SK-MEL-5 (cell line): ENCODE data around the gene SERINC2. TPM values are rescaled to one million over a fixed set of nuclear protein-coding genes. Genes with fewer than 3 reads are reported as not detected.
"Not testable (repeated sequence)": the region's sequence is repeated elsewhere in the genome, so short reads cannot be mapped to it uniquely, and the experiment has no call there.

ENCODE experiments used
- DNase-seq: peaks from one replicate; pipeline ENCODE4 v3.0.0-alpha.2; 2016; ENCODE audit warnings: low read depth, low spot score
- in situ Hi-C: cut with HindIII; loops from 2 replicates; pipeline ENCODE4 v1.10.0; 2016; ENCODE audit warnings: low sequenced_read_pairs, high pct_unique_total_duplicates, low pct_unique_long_range_greater_than_20kb
- total RNA-seq: library from RNA; depleted of rRNA; stranded (reverse); fragments of >200 nt; shearing (Covaris generic); gene quantifications from 2 replicates; pipeline ENCODE4 v1.2.3, GENCODE V29; 2014

Gene SERINC2
- total RNA-seq, 1 experiment from 2014 or later, result 6.6 TPM

- in situ Hi-C loops, result no loop called here
- DNase-seq, result no peak
Measured at GRCh38 chr1:31423418-31423947, 10.5 kb downstream of the SERINC2 start.

DNA sequence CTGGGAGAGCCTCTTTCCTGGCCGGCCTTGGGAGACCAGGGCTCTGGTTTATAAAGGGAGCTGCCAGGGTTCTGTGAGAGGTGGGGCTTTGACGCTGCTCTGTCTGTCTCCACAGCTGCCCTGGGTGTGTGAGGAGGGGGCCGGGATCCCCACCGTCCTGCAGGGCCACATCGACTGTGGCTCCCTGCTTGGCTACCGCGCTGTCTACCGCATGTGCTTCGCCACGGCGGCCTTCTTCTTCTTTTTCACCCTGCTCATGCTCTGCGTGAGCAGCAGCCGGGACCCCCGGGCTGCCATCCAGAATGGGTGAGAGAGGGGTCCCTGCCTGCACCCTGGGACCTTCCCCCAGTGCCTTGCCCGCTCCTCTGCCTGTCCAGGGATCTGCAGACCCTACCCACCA is 11.6 kb downstream of the SERINC2 start:
- in situ Hi-C loops, result no loop called here
- no peak for DNase-seq

GRCh38 chr1:31425301-31426081 is 12.5 kb downstream of the SERINC2 start:
- no peak for DNase-seq
- in situ Hi-C loops, result no loop called here

GRCh38 chr1:31426249-31426922 is 13.4 kb downstream of the SERINC2 start:
- DNase-seq, result no peak
- in situ Hi-C loops, result no loop called here

- no peak for DNase-seq
- in situ Hi-C loops, result no loop called here
Measured at GRCh38 chr1:31427322-31427721, 14.3 kb downstream of the SERINC2 start.

- DNase-seq, result no peak
- in situ Hi-C loops, result no loop called here
Measured at GRCh38 chr1:31428436-31429221, 15.6 kb downstream of the SERINC2 start.

DNA sequence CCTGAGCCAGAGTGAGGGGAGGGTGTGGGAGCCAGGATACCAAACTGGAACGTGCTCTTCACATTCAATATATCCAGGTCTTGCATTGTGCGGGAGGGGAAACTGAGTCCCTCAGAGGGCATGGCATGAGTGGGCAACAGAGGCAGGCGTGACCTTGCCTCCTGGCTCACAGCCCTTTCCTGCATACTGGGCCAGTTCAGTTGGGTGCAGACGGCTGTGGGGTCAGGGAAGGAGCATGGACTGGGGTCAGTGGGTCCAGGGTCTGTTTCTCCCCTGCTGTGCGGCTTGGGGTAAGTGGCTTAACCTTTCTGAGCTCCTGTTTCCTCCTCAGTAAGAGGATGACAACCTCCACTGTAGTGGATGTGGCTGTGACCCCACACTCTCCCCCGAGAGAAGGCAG is 16.6 kb downstream of the SERINC2 start:
- in situ Hi-C loops, result no loop called here
- DNase-seq, result no peak

GRCh38 chr1:31431351-31432257 is 18.6 kb downstream of the SERINC2 start:
- in situ Hi-C loops, DNase-seq: not testable (repeated sequence)

GRCh38 chr1:31432592-31433395 is 19.8 kb downstream of the SERINC2 start:
- in situ Hi-C loops, result no loop called here

DNA sequence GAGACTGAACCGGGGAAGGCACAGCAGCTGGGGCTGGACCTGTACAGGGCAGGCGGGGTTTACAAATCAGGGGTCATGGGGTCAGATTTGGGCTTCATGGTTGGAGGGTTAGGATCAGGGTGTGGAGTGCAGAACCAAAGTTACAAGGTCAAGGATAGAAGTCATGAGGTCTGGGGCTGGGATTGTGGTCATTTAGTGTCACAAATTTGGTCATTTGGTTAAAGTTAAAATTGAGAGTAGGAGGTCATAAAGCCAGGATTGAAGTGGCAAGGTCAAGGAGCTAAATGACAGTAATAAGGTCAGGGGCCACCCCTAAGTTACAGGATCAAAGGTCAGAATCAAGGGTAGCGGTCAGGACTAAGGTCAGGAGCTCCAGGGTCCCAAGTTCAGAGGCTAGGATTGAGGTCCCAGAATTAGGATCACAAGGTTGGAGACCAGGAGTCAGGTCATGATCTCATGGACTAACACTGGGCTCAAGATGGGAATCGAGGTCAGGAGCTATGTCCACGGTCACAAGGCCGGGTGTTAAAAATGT is 20.4 kb downstream of the SERINC2 start:
- in situ Hi-C loops, result no loop called here
- no peak for DNase-seq

More at GRCh38 chr1:31432592-31433395, 19.8 kb downstream of the SERINC2 start:
- no peak for DNase-seq

DNA sequence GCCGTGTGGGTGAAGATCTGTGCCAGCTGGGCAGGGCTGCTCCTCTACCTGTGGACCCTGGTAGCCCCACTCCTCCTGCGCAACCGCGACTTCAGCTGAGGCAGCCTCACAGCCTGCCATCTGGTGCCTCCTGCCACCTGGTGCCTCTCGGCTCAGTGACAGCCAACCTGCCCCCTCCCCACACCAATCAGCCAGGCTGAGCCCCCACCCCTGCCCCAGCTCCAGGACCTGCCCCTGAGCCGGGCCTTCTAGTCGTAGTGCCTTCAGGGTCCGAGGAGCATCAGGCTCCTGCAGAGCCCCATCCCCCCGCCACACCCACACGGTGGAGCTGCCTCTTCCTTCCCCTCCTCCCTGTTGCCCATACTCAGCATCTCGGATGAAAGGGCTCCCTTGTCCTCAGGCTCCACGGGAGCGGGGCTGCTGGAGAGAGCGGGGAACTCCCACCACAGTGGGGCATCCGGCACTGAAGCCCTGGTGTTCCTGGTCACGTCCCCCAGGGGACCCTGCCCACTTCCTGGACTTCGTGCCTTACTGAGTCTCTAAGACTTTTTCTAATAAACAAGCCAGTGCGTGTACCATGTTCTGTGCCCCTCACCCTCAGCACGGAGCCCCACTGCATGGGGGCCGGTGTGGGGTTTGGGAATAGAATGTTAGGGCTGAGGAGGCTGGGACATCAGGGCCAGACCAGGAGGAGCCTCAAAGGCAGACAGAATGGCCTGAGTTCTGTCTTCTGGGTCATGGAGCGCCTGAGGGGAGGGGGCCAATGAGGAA is 21.3 kb downstream of the SERINC2 start:
- in situ Hi-C loops, result no loop called here
- DNase-seq, result peak; percentile 61

GRCh38 chr1:31434979-31435378 is 22.0 kb downstream of the SERINC2 start:
- no peak for DNase-seq

DNA sequence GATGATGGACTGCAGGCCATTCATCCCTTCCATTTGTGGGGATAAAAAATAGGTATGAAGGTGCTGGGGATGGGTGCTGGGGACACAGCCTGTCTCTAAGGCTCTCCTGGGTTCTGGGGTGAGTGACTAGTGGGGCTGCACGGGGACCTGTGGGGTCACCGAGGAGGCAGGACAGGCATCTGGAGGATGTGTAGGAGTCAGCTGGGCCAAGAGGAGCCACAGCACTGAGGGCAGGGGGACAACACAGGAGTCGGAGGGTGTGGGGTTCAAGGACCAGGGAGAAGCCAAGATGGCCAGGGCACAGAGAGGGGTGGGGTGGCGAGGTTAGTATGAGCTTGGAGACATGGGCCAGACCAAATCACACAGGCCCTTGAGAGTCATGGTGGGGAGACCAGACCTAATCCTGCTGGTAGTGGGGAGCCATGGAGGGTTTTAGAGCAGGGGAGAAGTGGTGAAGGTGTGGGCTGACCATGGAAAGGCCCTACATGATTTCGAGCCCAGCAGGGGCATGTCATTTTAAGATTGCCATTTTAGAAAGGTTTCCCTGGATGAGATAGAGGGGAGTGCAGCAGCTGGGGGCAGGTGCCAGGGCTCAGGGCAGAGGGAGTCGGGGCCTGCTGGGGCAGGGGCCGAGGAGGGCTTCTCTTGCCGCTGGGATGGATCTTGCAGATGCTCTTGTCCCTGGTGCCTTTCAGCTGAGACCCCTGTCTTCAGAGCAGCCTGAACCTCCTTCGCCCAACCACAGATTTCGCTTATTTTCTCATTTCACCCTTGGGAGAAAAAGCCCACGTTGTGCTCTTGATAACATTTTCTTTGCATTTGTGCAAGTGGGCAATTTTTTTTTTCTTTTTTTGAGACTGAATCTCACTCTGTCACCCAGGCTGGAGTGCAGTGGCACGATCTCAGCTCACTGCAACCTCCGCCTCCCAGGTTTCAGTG is 22.7 kb downstream of the SERINC2 start:
- no peak for DNase-seq
- in situ Hi-C loops, result no loop called here

More at GRCh38 chr1:31434979-31435378, 22.0 kb downstream of the SERINC2 start:
- in situ Hi-C loops, result no loop called here

DNA sequence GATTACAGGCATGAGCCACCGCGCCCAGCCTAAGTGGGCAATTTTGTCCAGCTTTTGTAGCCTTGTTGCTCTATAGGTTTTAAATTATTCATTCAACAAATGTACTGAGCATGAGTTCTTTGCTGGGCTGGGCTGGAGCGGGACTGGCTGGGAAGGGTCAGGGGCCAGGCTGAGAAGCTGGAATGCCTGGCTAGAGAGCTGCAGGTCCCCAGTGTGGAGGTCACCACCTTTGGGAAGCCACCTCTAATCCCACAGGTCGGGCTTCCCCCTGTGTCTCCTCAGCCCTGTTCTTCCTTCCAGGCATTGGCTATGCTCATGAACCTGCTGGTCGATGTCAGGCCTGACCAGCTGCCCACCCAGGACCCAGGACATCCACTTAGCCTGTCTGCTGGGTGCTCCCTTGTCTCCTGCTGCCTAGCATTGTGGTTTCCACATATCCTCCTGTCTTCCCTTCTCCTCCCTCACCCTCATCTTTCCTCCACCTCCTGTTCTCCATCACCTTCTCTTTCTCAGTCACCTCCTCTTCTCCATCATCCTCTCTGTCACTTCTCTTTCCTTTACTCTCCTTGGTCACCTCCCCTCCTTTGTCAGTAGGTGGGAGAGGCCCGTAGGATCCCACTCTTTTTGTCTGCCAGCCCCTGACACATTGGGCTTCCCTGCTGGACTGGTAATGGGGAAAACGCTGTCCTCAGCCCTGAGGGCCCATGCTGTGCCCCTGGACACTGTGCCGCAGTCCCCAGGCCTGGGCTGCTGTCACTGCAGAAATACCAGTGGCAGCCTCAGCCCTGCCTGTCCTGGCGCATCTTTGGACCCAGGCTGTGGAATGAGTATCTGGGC is 23.8 kb downstream of the SERINC2 start:
- in situ Hi-C loops, result no loop called here
- DNase-seq, result no peak
